HCT116 (cell line): ENCODE data around the gene TMEM192. TPM values are rescaled to one million over a fixed set of nuclear protein-coding genes. Genes with fewer than 3 reads are reported as not detected.

Source experiments
- ATAC-seq: fragments of 200-7000 bp; cut with Tn5 transposase; 2 replicates; pipeline ENCODE4 v1.9.1; 2020; ENCODE audit warnings: mild to moderate bottlenecking, moderate library complexity
- BruUV-seq: library from RNA; stranded (reverse); fragments of 400-500 nt; replicated peaks from 2 replicates; lab custom pipeline; 2021; lab: Mats Ljungman, UMichigan
- CTCF ChIA-PET: fragments of 300-600 bp; sonication (Branson Sonifier 250); formaldehyde crosslinking; loops from one replicate; lab custom pipeline; 2021; ENCODE audit warnings: antibody characterized with exemption; lab: Charles Lee
- POLR2A ChIA-PET: fragments of 300-600, 350-600 bp; sonication (Branson Sonifier 250); formaldehyde crosslinking; loops from one replicate; lab custom pipeline; 2021; ENCODE audit warnings: antibody characterized with exemption; lab: Charles Lee
- RAD21 ChIA-PET, 2 experiments: fragments of 300-600 bp; sonication (Branson Sonifier 250); formaldehyde crosslinking; loops; one replicate each; lab custom pipeline; 2023; ENCODE audit warnings: low total read pairs in 2 of 2; ENCODE audit not compliant: uncharacterized antibody in 2 of 2, unreplicated experiment in 2 of 2, low non-redundant PET in 1 of 2; lab: Charles Lee
- DNase-seq: peaks from one replicate; pipeline ENCODE4 v3.0.0-alpha.2; 2010; ENCODE audit warnings: low read depth, low spot score
- H2AFZ ChIP-seq: fragments of 200-600 bp; shearing (Covaris generic), sonication (generic); 2 replicates; pipeline ENCODE4 v1.6.1; 2017; ENCODE audit warnings: low read depth, mixed run types, mixed read lengths, antibody characterized with exemption, low read length; ENCODE audit not compliant: poor library complexity, severe bottlenecking
- H3K27ac ChIP-seq: 2 replicates; pipeline ENCODE4 v1.5.1; 2012; ENCODE audit warnings: low read depth, low read length
- H3K27me3 ChIP-seq: fragments of 200-600 bp; sonication (generic); 2 replicates; pipeline ENCODE4 v1.6.1; 2016; ENCODE audit warnings: mixed run types, low read length, mixed read lengths; ENCODE audit not compliant: insufficient read depth
- H3K36me3 ChIP-seq, 2 experiments: fragments of 200-500 bp in 1 of 2; fragments of 200-600 bp in 1 of 2; sonication (Bioruptor generic) in 1 of 2; sonication (generic) in 1 of 2; 2 replicates each; pipeline versions ENCODE4 v1.5.1 to v1.6.1; 2014 to 2016; ENCODE audit warnings: low read length in 2 of 2, inconsistent platforms in 1 of 2, mixed read lengths in 1 of 2, mixed run types in 1 of 2; ENCODE audit not compliant: insufficient read depth in 2 of 2, control insufficient read depth in 1 of 2
- H3K4me1 ChIP-seq, 2 experiments: fragments of 200-600 bp in 1 of 2; sonication (generic) in 1 of 2; 2 replicates each; pipeline versions ENCODE4 v1.5.1 to v1.6.1; 2012 to 2017; ENCODE audit warnings: low read length in 2 of 2, inconsistent platforms in 1 of 2, mild to moderate bottlenecking in 1 of 2, mixed read lengths in 1 of 2, mixed run types in 1 of 2, moderate library complexity in 1 of 2; ENCODE audit not compliant: insufficient read depth in 2 of 2, control insufficient read depth in 1 of 2
- H3K4me2 ChIP-seq: fragments of 200-600 bp; sonication (generic); 2 replicates; pipeline ENCODE4 v1.6.1; 2017; ENCODE audit warnings: mixed run types, low read length, mixed read lengths
- H3K4me3 ChIP-seq, 2 experiments: fragments of 200-600 bp in 1 of 2; sonication (generic) in 1 of 2; replicated peaks in 1 of 2; 2 replicates each; pipeline ENCODE4 v1.5.1; 2011 to 2016; ENCODE audit warnings: low read length in 2 of 2, control low read depth in 1 of 2, low read depth in 1 of 2, mild to moderate bottlenecking in 1 of 2, mixed read lengths in 1 of 2, mixed run types in 1 of 2
- H3K79me2 ChIP-seq: fragments of 200-600 bp; sonication (generic); 2 replicates; pipeline ENCODE4 v1.6.1; 2017; ENCODE audit warnings: mild to moderate bottlenecking, mixed run types, low read length, moderate library complexity, mixed read lengths; ENCODE audit not compliant: insufficient read depth
- H3K9ac ChIP-seq: fragments of 200-600 bp; sonication (generic); 2 replicates; pipeline ENCODE4 v1.6.1; 2016; ENCODE audit warnings: low read length, mixed read lengths
- H3K9me2 ChIP-seq: fragments of 200-600 bp; sonication (generic), shearing (Covaris generic); 2 replicates; pipeline ENCODE4 v1.6.1; 2017; ENCODE audit warnings: mixed run types, mild to moderate bottlenecking, moderate library complexity; ENCODE audit not compliant: insufficient read depth
- H3K9me3 ChIP-seq, 2 experiments: fragments of 200-500 bp in 1 of 2; fragments of 200-600 bp in 1 of 2; sonication (Bioruptor generic) in 1 of 2; sonication (generic) in 1 of 2; 2 replicates each; pipeline ENCODE4 v1.6.1; 2014 to 2017; ENCODE audit warnings: low read length in 2 of 2, mixed read lengths in 2 of 2, inconsistent platforms in 1 of 2, low read depth in 1 of 2, mild to moderate bottlenecking in 1 of 2, mixed run types in 1 of 2, moderate library complexity in 1 of 2; ENCODE audit not compliant: control insufficient read depth in 1 of 2, insufficient read depth in 1 of 2
- H4K20me1 ChIP-seq: fragments of 200-600 bp; sonication (generic), shearing (Covaris generic); 2 replicates; pipeline ENCODE4 v1.6.1; 2017; ENCODE audit warnings: mixed run types, mild to moderate bottlenecking, moderate library complexity; ENCODE audit not compliant: insufficient read depth
- CBX3 ChIP-seq: IDR thresholded peaks from 2 replicates; pipeline ENCODE4 v1.6.1; 2012; ENCODE audit warnings: low read depth
- CEBPB ChIP-seq: IDR thresholded peaks from 2 replicates; pipeline ENCODE4 v1.6.1; 2012; ENCODE audit warnings: low read depth
- EZH2 ChIP-seq: fragments of 200-600 bp; sonication (generic); IDR thresholded peaks from 2 replicates; pipeline ENCODE4 v1.6.1; 2017; ENCODE audit warnings: antibody characterized with exemption, mixed run types
- FOSL1 ChIP-seq: IDR thresholded peaks from 2 replicates; pipeline ENCODE4 v1.6.1; 2012; ENCODE audit warnings: low read depth
- JUND ChIP-seq: IDR thresholded peaks from 2 replicates; pipeline ENCODE4 v1.6.1; 2012
- POLR2A ChIP-seq: IDR thresholded peaks from 2 replicates; pipeline ENCODE4 v1.7.0; 2011; ENCODE audit warnings: borderline replicate concordance; ENCODE audit not compliant: insufficient read depth, insufficient read length; ENCODE audit errors: extremely low read depth
- POLR2AphosphoS5 ChIP-seq: IDR thresholded peaks from 2 replicates; pipeline ENCODE4 v1.6.1; 2011; ENCODE audit warnings: mild to moderate bottlenecking, low read depth, low read length, moderate library complexity
- RAD21 ChIP-seq: IDR thresholded peaks from 2 replicates; pipeline ENCODE4 v1.6.1; 2012; ENCODE audit warnings: low read depth, mild to moderate bottlenecking
- SIN3A ChIP-seq: IDR thresholded peaks from 2 replicates; pipeline ENCODE4 v1.6.1; 2012; ENCODE audit warnings: low read depth
- SP1 ChIP-seq: IDR thresholded peaks from 2 replicates; pipeline ENCODE4 v1.6.1; 2012; ENCODE audit warnings: low read depth
- SRF ChIP-seq: IDR thresholded peaks from 2 replicates; pipeline ENCODE4 v1.6.1; 2012; ENCODE audit warnings: low read depth
- TCF7L2 ChIP-seq: IDR thresholded peaks from 2 replicates; pipeline ENCODE4 v1.7.0; 2011; ENCODE audit warnings: borderline replicate concordance, inconsistent platforms; ENCODE audit not compliant: insufficient read depth, insufficient read length; ENCODE audit errors: extremely low read depth
- ZFX ChIP-seq: fragments of 450-650 bp; IDR thresholded peaks from 2 replicates; pipeline ENCODE4 v1.6.1; 2017
- ZNF274 ChIP-seq: fragments of 200-500 bp; sonication (Bioruptor generic); IDR thresholded peaks from 2 replicates; pipeline ENCODE4 v1.6.1; 2014; ENCODE audit warnings: mild to moderate bottlenecking, low read depth, low read length, inconsistent platforms
- intact Hi-C: fragments of 100-400 bp; cut with micrococcal nuclease; formaldehyde crosslinking; loops from 2 replicates; pipeline ENCODE4 v1.10.0; 2022
- total RNA-seq: library from RNA; stranded (reverse); gene quantifications from one replicate; pipeline ENCODE4 v1.2.1, GENCODE V29; 2021; ENCODE audit not compliant: unreplicated experiment
- TF ChIP-seq, protein P1 (sequence below), 3 experiments: fragments of 200-600 bp in 1 of 3; sonication (generic) in 1 of 3; IDR thresholded peaks in 2 of 3; conservative IDR thresholded peaks in 1 of 3; 2 replicates each; pipeline ENCODE4 v1.5.1; 2012 to 2017; ENCODE audit warnings: low read depth in 2 of 3, low read length in 2 of 3, antibody characterized with exemption in 1 of 3, borderline replicate concordance in 1 of 3, control low read depth in 1 of 3, mild to moderate bottlenecking in 1 of 3, mixed read lengths in 1 of 3, mixed run types in 1 of 3, moderate library complexity in 1 of 3; ENCODE audit not compliant: insufficient read depth in 1 of 3
- TF ChIP-seq, protein P2 (sequence below): IDR thresholded peaks from 2 replicates; pipeline ENCODE4 v1.6.1; 2012
- TF ChIP-seq, protein P3 (sequence below): IDR thresholded peaks from 2 replicates; pipeline ENCODE4 v1.6.1; 2012
- TF ChIP-seq, protein P4 (sequence below): IDR thresholded peaks from 2 replicates; pipeline ENCODE4 v1.6.1; 2011; ENCODE audit warnings: mild to moderate bottlenecking, low read length, moderate library complexity; ENCODE audit not compliant: insufficient replicate concordance; ENCODE audit errors: extremely low read depth
- TF ChIP-seq, protein P5 (sequence below): IDR thresholded peaks from 2 replicates; pipeline ENCODE4 v1.6.1; 2012; ENCODE audit warnings: low read depth

Gene TMEM192
- total RNA-seq, 1 experiment from 2014 or later: 13.1 TPM

DNA sequence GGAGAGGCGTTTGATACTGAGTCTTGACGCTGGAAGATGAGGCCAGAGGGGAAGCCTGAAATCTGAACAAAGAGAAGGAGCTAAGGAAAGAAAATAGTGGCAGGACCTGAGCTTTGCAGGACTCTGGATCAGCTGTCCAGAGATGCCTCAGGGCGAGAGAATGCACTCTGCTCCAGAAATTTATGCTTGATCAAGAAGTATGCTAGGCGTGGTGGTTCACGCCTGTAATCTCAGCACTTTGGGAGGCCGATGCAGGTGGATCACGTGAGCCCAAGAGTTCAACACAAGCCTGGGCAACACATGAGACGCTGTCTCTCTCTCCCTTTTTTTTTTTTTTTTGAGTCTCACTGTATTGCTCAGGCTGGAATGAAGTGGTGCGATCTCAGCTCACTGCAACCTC is 57.1 kb downstream of the TMEM192 start (continued):
- TF ChIP-seq, protein P1, sequence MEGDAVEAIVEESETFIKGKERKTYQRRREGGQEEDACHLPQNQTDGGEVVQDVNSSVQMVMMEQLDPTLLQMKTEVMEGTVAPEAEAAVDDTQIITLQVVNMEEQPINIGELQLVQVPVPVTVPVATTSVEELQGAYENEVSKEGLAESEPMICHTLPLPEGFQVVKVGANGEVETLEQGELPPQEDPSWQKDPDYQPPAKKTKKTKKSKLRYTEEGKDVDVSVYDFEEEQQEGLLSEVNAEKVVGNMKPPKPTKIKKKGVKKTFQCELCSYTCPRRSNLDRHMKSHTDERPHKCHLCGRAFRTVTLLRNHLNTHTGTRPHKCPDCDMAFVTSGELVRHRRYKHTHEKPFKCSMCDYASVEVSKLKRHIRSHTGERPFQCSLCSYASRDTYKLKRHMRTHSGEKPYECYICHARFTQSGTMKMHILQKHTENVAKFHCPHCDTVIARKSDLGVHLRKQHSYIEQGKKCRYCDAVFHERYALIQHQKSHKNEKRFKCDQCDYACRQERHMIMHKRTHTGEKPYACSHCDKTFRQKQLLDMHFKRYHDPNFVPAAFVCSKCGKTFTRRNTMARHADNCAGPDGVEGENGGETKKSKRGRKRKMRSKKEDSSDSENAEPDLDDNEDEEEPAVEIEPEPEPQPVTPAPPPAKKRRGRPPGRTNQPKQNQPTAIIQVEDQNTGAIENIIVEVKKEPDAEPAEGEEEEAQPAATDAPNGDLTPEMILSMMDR (IDR thresholded peaks at IDR 0.05 in 2 of 3, conservative IDR thresholded peaks at IDR 0.05 in 1 of 3; ENCODE audit: borderline replicate concordance in 1 of 3, insufficient read depth in 1 of 3, low read depth in 2 of 3, low read length in 2 of 3): no peak
- TF ChIP-seq CEBPB (no peak), POLR2AphosphoS5 (no peak), FOSL1 (no peak), CBX3 (no peak), EZH2 (no peak), ZNF274 (no peak)
- TF ChIP-seq, protein P2, sequence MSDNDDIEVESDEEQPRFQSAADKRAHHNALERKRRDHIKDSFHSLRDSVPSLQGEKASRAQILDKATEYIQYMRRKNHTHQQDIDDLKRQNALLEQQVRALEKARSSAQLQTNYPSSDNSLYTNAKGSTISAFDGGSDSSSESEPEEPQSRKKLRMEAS: no peak

DNA sequence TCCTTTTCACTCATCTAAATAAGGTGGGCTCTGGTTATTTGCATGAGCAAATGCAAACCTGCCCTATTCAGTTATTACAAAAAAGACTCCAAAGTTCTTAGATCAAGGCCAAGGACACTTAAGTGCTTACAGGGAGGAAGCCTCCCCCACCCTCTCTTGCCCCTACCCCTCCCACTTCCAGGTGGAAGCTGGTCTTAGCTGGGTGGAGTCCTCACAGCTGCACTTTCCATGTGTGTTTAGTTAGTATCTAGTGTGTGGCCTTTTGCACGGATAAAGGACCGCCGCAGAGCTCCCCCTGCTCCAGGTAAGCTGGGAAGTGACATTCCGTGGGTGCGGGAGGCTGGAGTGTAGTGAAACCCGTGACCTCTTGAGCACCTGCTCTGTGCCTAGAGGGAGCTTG is 59.0 kb downstream of the TMEM192 start, which contains the start of gene TRIM75:
Gene TRIM75 (plus strand): TSS at position 222 of the 400 bp plus-strand sequence. CDS start 5,282 bp downstream, outside the sequence.
- Histone ChIP-seq H3K9ac (no peak within 1 kb of the TSS), H2AFZ (no peak within 1 kb of the TSS), H3K36me3 (no peaks in the 10 kb centered on the region), H3K4me3 (no peak within 1 kb of the TSS), H3K9me2 (no peaks in the 10 kb centered on the region), H4K20me1 (no peaks in the 10 kb centered on the region), H3K79me2 (no peaks in the 10 kb centered on the region), H3K27ac (no peak within 1 kb of the TSS), H3K4me2 (no peak within 1 kb of the TSS), H3K9me3 (no peaks in the 10 kb centered on the region), H3K27me3 (no peaks in the 10 kb centered on the region), H3K4me1 (no peaks in the 10 kb centered on the region)
- CTCF ChIA-PET: no interaction called here
- POLR2A ChIA-PET: no interaction called here
- no peak for DNase-seq
- intact Hi-C loops: no loop called here
- RAD21 ChIA-PET: no interaction called here
- ATAC-seq: no peak
- no TSS peak for BruUV-seq
- TF ChIP-seq ZFX (no peak), SRF (no peak), POLR2AphosphoS5 (no peak), ZNF274 (no peak), FOSL1 (no peak), CBX3 (no peak), TCF7L2 (no peak), RAD21 (no peak), SP1 (no peak), JUND (no peak), SIN3A (no peak), POLR2A (no peak)
- TF ChIP-seq, protein P3, sequence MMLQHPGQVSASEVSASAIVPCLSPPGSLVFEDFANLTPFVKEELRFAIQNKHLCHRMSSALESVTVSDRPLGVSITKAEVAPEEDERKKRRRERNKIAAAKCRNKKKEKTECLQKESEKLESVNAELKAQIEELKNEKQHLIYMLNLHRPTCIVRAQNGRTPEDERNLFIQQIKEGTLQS: no peak
- TF ChIP-seq, protein P4, sequence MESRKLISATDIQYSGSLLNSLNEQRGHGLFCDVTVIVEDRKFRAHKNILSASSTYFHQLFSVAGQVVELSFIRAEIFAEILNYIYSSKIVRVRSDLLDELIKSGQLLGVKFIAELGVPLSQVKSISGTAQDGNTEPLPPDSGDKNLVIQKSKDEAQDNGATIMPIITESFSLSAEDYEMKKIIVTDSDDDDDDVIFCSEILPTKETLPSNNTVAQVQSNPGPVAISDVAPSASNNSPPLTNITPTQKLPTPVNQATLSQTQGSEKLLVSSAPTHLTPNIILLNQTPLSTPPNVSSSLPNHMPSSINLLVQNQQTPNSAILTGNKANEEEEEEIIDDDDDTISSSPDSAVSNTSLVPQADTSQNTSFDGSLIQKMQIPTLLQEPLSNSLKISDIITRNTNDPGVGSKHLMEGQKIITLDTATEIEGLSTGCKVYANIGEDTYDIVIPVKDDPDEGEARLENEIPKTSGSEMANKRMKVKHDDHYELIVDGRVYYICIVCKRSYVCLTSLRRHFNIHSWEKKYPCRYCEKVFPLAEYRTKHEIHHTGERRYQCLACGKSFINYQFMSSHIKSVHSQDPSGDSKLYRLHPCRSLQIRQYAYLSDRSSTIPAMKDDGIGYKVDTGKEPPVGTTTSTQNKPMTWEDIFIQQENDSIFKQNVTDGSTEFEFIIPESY: no peak
- TF ChIP-seq, protein P5, sequence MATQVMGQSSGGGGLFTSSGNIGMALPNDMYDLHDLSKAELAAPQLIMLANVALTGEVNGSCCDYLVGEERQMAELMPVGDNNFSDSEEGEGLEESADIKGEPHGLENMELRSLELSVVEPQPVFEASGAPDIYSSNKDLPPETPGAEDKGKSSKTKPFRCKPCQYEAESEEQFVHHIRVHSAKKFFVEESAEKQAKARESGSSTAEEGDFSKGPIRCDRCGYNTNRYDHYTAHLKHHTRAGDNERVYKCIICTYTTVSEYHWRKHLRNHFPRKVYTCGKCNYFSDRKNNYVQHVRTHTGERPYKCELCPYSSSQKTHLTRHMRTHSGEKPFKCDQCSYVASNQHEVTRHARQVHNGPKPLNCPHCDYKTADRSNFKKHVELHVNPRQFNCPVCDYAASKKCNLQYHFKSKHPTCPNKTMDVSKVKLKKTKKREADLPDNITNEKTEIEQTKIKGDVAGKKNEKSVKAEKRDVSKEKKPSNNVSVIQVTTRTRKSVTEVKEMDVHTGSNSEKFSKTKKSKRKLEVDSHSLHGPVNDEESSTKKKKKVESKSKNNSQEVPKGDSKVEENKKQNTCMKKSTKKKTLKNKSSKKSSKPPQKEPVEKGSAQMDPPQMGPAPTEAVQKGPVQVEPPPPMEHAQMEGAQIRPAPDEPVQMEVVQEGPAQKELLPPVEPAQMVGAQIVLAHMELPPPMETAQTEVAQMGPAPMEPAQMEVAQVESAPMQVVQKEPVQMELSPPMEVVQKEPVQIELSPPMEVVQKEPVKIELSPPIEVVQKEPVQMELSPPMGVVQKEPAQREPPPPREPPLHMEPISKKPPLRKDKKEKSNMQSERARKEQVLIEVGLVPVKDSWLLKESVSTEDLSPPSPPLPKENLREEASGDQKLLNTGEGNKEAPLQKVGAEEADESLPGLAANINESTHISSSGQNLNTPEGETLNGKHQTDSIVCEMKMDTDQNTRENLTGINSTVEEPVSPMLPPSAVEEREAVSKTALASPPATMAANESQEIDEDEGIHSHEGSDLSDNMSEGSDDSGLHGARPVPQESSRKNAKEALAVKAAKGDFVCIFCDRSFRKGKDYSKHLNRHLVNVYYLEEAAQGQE: no peak
- TF ChIP-seq, protein P2: no peak
